ENCODE results near the gene SLC26A5. TPM values are rescaled to one million over a fixed set of nuclear protein-coding genes. Genes with fewer than 3 reads are reported as not detected.

The SLC26A5 gene
- total and polyA plus RNA-seq, 10 of the 15 experiments (the other 5 are each of a cell fraction or from before 2014, with no cell fraction given) = 0.03 TPM; not detected in 9

DNA sequence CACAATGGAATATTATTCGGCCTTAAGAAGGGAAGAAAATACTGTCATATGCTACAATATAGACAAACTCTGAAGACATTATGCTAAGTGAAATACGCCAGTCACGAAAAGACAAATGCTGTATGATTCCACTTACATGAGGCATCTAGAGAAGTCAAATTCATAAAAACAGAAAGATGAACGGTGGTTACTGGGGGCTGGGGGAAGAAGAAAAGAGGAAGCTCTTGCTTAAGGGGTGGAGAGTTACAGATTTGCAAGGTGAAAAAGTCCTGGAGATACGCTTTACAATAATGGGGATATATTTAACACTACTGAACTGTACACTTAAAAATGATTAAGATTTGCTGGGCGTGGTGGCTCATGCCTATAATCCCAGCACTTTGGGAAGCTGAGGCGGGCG lies 49.5 kb downstream of the SLC26A5 start:
- ATAC-seq = no peak
- no peak for FAIRE-seq
- POLR2A ChIA-PET = no interaction called here
- H3K27ac ChIP-seq (ENCODE audit: control insufficient read depth, insufficient read depth) = no peak overlapping the region
- in situ Hi-C loops (cut with MboI) (no loop called here), intact Hi-C loops (cut with micrococcal nuclease; ENCODE audit: unreplicated experiment) (no loop called here)
- H3K4me3 ChIP-seq = no peak overlapping the region
- DNase-seq (ENCODE audit: low read depth, low spot score) = no peak
- H3K79me2 ChIP-seq (ENCODE audit: control insufficient read depth, insufficient read depth, low read length) = no peaks in the 10 kb centered on the region
- 21% methylated on average over 8 of the region's 8 CpGs for WGBS (ENCODE audit: insufficient coverage, insufficient replicate concordance, low lambda C conversion rate, missing lambda C conversion rate)
- RAD21 ChIA-PET (ENCODE audit: unreplicated experiment) = no interaction called here
- CTCF ChIA-PET = interaction anchor here (1.3 to 2.4 kb wide), 2 partner anchors 9 to 10 kb away, joined by 5 to 7 read pairs; no protein-coding TSS in a partner anchor
- H3K36me3 ChIP-seq (ENCODE audit: control insufficient read depth in 2 of 2, insufficient read depth in 2 of 2, low read length in 1 of 2) = no peaks in the 10 kb centered on the region
- no peaks in the 10 kb centered on the region for H3K27me3 ChIP-seq (replicated peaks in 1 of 2; ENCODE audit: control insufficient read depth in 2 of 2, insufficient read depth in 2 of 2, low read length in 1 of 2)
- SMC1A ChIA-PET (ENCODE audit: uncharacterized antibody, unreplicated experiment) = no interaction called here
- BruUV-seq (replicated peaks) = no TSS peak
- H2AFZ ChIP-seq (ENCODE audit: control insufficient read depth, low read depth, low read length) = no peak overlapping the region
- H3K4me2 ChIP-seq (ENCODE audit: control insufficient read depth, insufficient read depth) = no peak overlapping the region
- H3K4me1 ChIP-seq (ENCODE audit: control insufficient read depth, insufficient read depth, low read length) = no peaks in the 10 kb centered on the region
- TF ChIP-seq, protein P1, sequence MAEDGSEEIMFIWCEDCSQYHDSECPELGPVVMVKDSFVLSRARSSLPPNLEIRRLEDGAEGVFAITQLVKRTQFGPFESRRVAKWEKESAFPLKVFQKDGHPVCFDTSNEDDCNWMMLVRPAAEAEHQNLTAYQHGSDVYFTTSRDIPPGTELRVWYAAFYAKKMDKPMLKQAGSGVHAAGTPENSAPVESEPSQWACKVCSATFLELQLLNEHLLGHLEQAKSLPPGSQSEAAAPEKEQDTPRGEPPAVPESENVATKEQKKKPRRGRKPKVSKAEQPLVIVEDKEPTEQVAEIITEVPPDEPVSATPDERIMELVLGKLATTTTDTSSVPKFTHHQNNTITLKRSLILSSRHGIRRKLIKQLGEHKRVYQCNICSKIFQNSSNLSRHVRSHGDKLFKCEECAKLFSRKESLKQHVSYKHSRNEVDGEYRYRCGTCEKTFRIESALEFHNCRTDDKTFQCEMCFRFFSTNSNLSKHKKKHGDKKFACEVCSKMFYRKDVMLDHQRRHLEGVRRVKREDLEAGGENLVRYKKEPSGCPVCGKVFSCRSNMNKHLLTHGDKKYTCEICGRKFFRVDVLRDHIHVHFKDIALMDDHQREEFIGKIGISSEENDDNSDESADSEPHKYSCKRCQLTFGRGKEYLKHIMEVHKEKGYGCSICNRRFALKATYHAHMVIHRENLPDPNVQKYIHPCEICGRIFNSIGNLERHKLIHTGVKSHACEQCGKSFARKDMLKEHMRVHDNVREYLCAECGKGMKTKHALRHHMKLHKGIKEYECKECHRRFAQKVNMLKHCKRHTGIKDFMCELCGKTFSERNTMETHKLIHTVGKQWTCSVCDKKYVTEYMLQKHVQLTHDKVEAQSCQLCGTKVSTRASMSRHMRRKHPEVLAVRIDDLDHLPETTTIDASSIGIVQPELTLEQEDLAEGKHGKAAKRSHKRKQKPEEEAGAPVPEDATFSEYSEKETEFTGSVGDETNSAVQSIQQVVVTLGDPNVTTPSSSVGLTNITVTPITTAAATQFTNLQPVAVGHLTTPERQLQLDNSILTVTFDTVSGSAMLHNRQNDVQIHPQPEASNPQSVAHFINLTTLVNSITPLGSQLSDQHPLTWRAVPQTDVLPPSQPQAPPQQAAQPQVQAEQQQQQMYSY (CRISPR knock-in tag; IDR thresholded peaks at IDR 0.05) = no peak
- TF ChIP-seq CREM (IDR thresholded peaks at IDR 0.05; ENCODE audit: low read depth) (no peak), ESRRA (IDR thresholded peaks at IDR 0.05; ENCODE audit: low read length) (no peak)
- no peak overlapping the region for H3K9ac ChIP-seq (ENCODE audit: control insufficient read depth, insufficient read depth, low read length)
- H4K20me1 ChIP-seq (ENCODE audit: control insufficient read depth, insufficient read depth) = no peaks in the 10 kb centered on the region
- H3K9me3 ChIP-seq (replicated peaks; ENCODE audit: control insufficient read depth, insufficient read depth, low read length) = no peaks in the 10 kb centered on the region

DNA sequence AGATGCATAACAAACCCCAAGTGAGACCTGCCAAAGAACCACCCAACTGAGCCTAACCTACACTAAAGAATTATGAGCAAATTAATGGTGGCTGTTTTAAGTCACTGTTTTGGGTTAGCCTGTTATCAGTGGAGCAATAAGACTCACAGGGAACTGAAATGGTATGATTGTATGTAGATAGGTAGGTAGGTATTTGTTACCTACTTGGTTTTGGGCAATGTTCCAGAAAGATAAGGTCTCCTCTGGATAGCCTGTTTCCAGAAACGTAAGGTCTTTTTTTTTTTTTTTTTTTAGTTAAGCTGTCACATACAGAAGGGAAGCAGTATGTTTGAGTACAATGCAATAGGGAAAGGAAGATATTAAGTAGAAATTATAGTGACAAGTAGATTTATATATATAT lies 50.9 kb downstream of the SLC26A5 start:
- intact Hi-C loops (cut with micrococcal nuclease; ENCODE audit: unreplicated experiment) (no loop called here), in situ Hi-C loops (cut with MboI) (no loop called here)
- Histone ChIP-seq H3K9me3 (replicated peaks; ENCODE audit: control insufficient read depth, insufficient read depth, low read length) (no peaks in the 10 kb centered on the region), H3K4me2 (ENCODE audit: control insufficient read depth, insufficient read depth) (no peak overlapping the region), H3K79me2 (ENCODE audit: control insufficient read depth, insufficient read depth, low read length) (no peaks in the 10 kb centered on the region), H3K4me1 (ENCODE audit: control insufficient read depth, insufficient read depth, low read length) (no peaks in the 10 kb centered on the region), H3K36me3 (ENCODE audit: control insufficient read depth in 2 of 2, insufficient read depth in 2 of 2, low read length in 1 of 2) (no peaks in the 10 kb centered on the region), H3K4me3 (no peak overlapping the region), H2AFZ (ENCODE audit: control insufficient read depth, low read depth, low read length) (no peak overlapping the region), H4K20me1 (ENCODE audit: control insufficient read depth, insufficient read depth) (no peaks in the 10 kb centered on the region), H3K27me3 (replicated peaks in 1 of 2; ENCODE audit: control insufficient read depth in 2 of 2, insufficient read depth in 2 of 2, low read length in 1 of 2) (no peaks in the 10 kb centered on the region), H3K9ac (ENCODE audit: control insufficient read depth, insufficient read depth, low read length) (no peak overlapping the region), H3K27ac (ENCODE audit: control insufficient read depth, insufficient read depth) (no peak overlapping the region)
- no TSS peak for BruUV-seq (replicated peaks)
- SMC1A ChIA-PET (ENCODE audit: uncharacterized antibody, unreplicated experiment) = no interaction called here
- DNase-seq (ENCODE audit: low read depth, low spot score) = no peak
- RAD21 ChIA-PET (ENCODE audit: unreplicated experiment) = no interaction called here
- WGBS (ENCODE audit: insufficient coverage, insufficient replicate concordance, low lambda C conversion rate, missing lambda C conversion rate) = 100% methylated on average over 1 of the region's 1 CpG
- CTCF ChIA-PET = interaction anchor here (1.3 kb wide), 1 partner anchor 12 kb away, joined by 5 read pairs; no protein-coding TSS in a partner anchor
- FAIRE-seq = no peak
- POLR2A ChIA-PET = interaction anchor here (0.6 kb wide), 1 partner anchor 1284 kb away, joined by 4 read pairs; no protein-coding TSS in a partner anchor
- no peak for ATAC-seq
- TF ChIP-seq SRF (IDR thresholded peaks at IDR 0.05; ENCODE audit: low read depth in 2 of 2, low read length in 2 of 2) (no peak), SP1 (IDR thresholded peaks at IDR 0.05; ENCODE audit: low read depth, low read length) (no peak), CBFB (IDR thresholded peaks at IDR 0.05; ENCODE audit: low read depth) (no peak), RBBP5 (conservative IDR thresholded peaks at IDR 0.05) (no peak), YBX1 (IDR thresholded peaks at IDR 0.05) (no peak), NFYB (IDR thresholded peaks at IDR 0.05; ENCODE audit: insufficient read depth, low read depth, low read length) (no peak), MYC (IDR thresholded peaks at IDR 0.05; ENCODE audit: insufficient read depth, insufficient read length, insufficient replicate concordance, low read length, severe bottlenecking) (no peak)
- TF ChIP-seq, protein P2, sequence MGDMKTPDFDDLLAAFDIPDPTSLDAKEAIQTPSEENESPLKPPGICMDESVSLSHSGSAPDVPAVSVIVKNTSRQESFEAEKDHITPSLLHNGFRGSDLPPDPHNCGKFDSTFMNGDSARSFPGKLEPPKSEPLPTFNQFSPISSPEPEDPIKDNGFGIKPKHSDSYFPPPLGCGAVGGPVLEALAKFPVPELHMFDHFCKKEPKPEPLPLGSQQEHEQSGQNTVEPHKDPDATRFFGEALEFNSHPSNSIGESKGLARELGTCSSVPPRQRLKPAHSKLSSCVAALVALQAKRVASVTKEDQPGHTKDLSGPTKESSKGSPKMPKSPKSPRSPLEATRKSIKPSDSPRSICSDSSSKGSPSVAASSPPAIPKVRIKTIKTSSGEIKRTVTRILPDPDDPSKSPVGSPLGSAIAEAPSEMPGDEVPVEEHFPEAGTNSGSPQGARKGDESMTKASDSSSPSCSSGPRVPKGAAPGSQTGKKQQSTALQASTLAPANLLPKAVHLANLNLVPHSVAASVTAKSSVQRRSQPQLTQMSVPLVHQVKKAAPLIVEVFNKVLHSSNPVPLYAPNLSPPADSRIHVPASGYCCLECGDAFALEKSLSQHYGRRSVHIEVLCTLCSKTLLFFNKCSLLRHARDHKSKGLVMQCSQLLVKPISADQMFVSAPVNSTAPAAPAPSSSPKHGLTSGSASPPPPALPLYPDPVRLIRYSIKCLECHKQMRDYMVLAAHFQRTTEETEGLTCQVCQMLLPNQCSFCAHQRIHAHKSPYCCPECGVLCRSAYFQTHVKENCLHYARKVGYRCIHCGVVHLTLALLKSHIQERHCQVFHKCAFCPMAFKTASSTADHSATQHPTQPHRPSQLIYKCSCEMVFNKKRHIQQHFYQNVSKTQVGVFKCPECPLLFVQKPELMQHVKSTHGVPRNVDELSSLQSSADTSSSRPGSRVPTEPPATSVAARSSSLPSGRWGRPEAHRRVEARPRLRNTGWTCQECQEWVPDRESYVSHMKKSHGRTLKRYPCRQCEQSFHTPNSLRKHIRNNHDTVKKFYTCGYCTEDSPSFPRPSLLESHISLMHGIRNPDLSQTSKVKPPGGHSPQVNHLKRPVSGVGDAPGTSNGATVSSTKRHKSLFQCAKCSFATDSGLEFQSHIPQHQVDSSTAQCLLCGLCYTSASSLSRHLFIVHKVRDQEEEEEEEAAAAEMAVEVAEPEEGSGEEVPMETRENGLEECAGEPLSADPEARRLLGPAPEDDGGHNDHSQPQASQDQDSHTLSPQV (IDR thresholded peaks at IDR 0.05) = no peak

All from GM12878 (cell line).